ENCODE results near the gene CCDC190. TPM values are rescaled to one million over a fixed set of nuclear protein-coding genes. Genes with fewer than 3 reads are reported as not detected.
"Not testable (repeated sequence)": the region's sequence is repeated elsewhere in the genome, so short reads cannot be mapped to it uniquely, and the experiment has no call there.

Gene CCDC190
- total RNA-seq, 4 donors from 2014 or later = 0.40 to 0.89 TPM; not detected in 2

GRCh38 chr1:162886705-162887104 is 25.7 kb upstream of the CCDC190 start:
- Histone ChIP-seq H3K36me3 (no peaks in the 10 kb centered on the region), H3K4me1 (no peaks in the 10 kb centered on the region), H3K27me3 (no peaks in the 10 kb centered on the region), H3K4me3 (replicated peaks in 1 of 3) (no peak overlapping the region), H3K27ac (no peak overlapping the region), H3K9me3 (no peaks in the 10 kb centered on the region)
- no peak for DNase-seq
- intact Hi-C loops (cut with DNase I) = no loop called here
- WGBS, 2 donors = 94 to 97% methylated on average over 2 of the region's 2 CpGs
- no peak for TF ChIP-seq POLR2A (IDR thresholded peaks at IDR 0.05)
- no peak for TF ChIP-seq CTCF (IDR thresholded peaks at IDR 0.05)

GRCh38 chr1:162885265-162885664 is 24.3 kb upstream of the CCDC190 start:
- Histone ChIP-seq H3K27ac (no peak overlapping the region), H3K4me3 (replicated peaks in 1 of 3) (no peak overlapping the region), H3K9me3 (no peaks in the 10 kb centered on the region), H3K4me1 (no peaks in the 10 kb centered on the region), H3K27me3 (no peaks in the 10 kb centered on the region), H3K36me3 (no peaks in the 10 kb centered on the region)
- 37 to 55% methylated on average over 3 of the region's 3 CpGs for WGBS, 2 donors
- TF ChIP-seq CTCF (IDR thresholded peaks at IDR 0.05) (no peak), POLR2A (IDR thresholded peaks at IDR 0.05) (no peak)
- intact Hi-C loops (cut with DNase I) = no loop called here
- DNase-seq = no peak

- TF ChIP-seq CTCF (IDR thresholded peaks at IDR 0.05) (no peak), POLR2A (IDR thresholded peaks at IDR 0.05) (no peak)
- H3K4me3 ChIP-seq (replicated peaks in 1 of 3) = no peak overlapping the region
- intact Hi-C loops (cut with DNase I) = no loop called here
- no peaks in the 10 kb centered on the region for H3K4me1 ChIP-seq
- DNase-seq = no peak
- no peak overlapping the region for H3K27ac ChIP-seq
- H3K9me3 ChIP-seq = no peaks in the 10 kb centered on the region
- H3K36me3 ChIP-seq = no peaks in the 10 kb centered on the region
- H3K27me3 ChIP-seq = no peaks in the 10 kb centered on the region
- WGBS, 2 donors = 86 to 95% methylated on average over 1 of the region's 1 CpG
Measured at GRCh38 chr1:162884831-162885230, 23.9 kb upstream of the CCDC190 start.

GRCh38 chr1:162882248-162882674 is 21.3 kb upstream of the CCDC190 start:
- H3K27ac ChIP-seq = no peak overlapping the region
- TF ChIP-seq CTCF (IDR thresholded peaks at IDR 0.05) = no peak
- no peak for TF ChIP-seq POLR2A (IDR thresholded peaks at IDR 0.05)
- no peaks in the 10 kb centered on the region for H3K4me1 ChIP-seq
- no peak overlapping the region for H3K4me3 ChIP-seq (replicated peaks in 1 of 3)
- no peaks in the 10 kb centered on the region for H3K36me3 ChIP-seq
- intact Hi-C loops (cut with DNase I) = no loop called here
- whole genome bisulfite sequencing, 2 donors = 67 to 76% methylated on average over 5 of the region's 5 CpGs
- H3K27me3 ChIP-seq = no peaks in the 10 kb centered on the region
- no peaks in the 10 kb centered on the region for H3K9me3 ChIP-seq
- no peak for DNase-seq

GRCh38 chr1:162881590-162881989 is 20.6 kb upstream of the CCDC190 start:
- TF ChIP-seq POLR2A (IDR thresholded peaks at IDR 0.05) (no peak), CTCF (IDR thresholded peaks at IDR 0.05) (no peak)
- 90 to 94% methylated on average over 5 of the region's 5 CpGs for WGBS, 2 donors
- Histone ChIP-seq H3K36me3 (no peaks in the 10 kb centered on the region), H3K4me1 (no peaks in the 10 kb centered on the region), H3K4me3 (replicated peaks in 1 of 3) (no peak overlapping the region), H3K27me3 (no peaks in the 10 kb centered on the region), H3K27ac (no peak overlapping the region), H3K9me3 (no peaks in the 10 kb centered on the region)
- no peak for DNase-seq
- intact Hi-C loops (cut with DNase I) = no loop called here

- not testable (repeated sequence) for DNase-seq
- 85 to 97% methylated on average over 2 of the region's 2 CpGs for WGBS, 2 donors
Measured at GRCh38 chr1:162880617-162881016, 19.6 kb upstream of the CCDC190 start.

More at GRCh38 chr1:162880617-162881016, 19.6 kb upstream of the CCDC190 start:
- H3K27me3 ChIP-seq; intact Hi-C loops (cut with DNase I); H3K27ac ChIP-seq; H3K9me3 ChIP-seq; H3K4me3 ChIP-seq (replicated peaks in 1 of 3); H3K4me1 ChIP-seq; H3K36me3 ChIP-seq: not testable (repeated sequence)
